ENCODE data around the gene SUPT6H. TPM values are rescaled to one million over a fixed set of nuclear protein-coding genes. Genes with fewer than 3 reads are reported as not detected.

SUPT6H gene
- total and polyA plus RNA-seq, 9 of the 15 experiments (the other 6 are each of a cell fraction or from before 2014, with no cell fraction given), result 1.7 to 77.7 (median 49.2) TPM

DNA sequence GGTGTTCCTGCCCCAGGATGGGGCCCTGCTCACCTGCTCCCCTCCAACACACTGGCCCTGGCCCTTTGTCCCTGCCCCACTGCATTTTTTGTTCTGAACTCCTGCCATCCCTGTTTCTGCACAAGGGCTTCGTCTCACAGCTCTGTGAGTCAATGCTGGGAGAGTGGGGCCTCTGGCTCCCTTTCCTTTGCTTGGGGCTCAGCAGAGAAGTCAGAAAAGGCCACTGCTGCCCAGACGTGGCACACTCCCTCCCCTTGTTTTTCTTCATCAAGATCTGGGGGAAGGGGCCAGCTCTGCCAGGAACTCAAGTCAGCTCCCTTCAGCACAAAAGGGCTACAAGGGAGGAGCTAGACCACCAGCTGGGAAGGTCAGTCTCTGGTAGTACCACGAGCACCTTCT is 40.7 kb downstream of the SUPT6H start:
- FAIRE-seq, result no peak
- Histone ChIP-seq H3K27ac (ENCODE audit: extremely low read depth, low read depth, low read length) (no peak overlapping the region), H3K79me2 (ENCODE audit: control insufficient read depth, insufficient read depth, low read length) (no peaks in the 10 kb centered on the region), H3K4me1 (replicated peaks in 1 of 2; ENCODE audit: control insufficient read depth in 2 of 2, insufficient read depth in 2 of 2, low read length in 2 of 2) (peaks cover 2 to 7% of the 10 kb centered on the region in 2 experiments; a peak in 3 of 5 replicates), H3K27me3 (ENCODE audit: control insufficient read depth in 2 of 2, insufficient read depth in 2 of 2, low read length in 2 of 2) (no peaks in the 10 kb centered on the region), H3K36me3 (ENCODE audit: control insufficient read depth, insufficient read depth, low read length) (peaks cover 75% of the 10 kb centered on the region), H3K4me2 (ENCODE audit: insufficient read depth, low read length) (no peak overlapping the region), H3K9me1 (ENCODE audit: control insufficient read depth, insufficient read depth, low read length) (no peaks in the 10 kb centered on the region), H4K20me1 (replicated peaks; ENCODE audit: control insufficient read depth, insufficient read depth, low read length) (no peaks in the 10 kb centered on the region; the same call in 1 of the 2 replicates), H3K9me3 (replicated peaks; ENCODE audit: control insufficient read depth, insufficient read depth, low read depth, low read length) (no peaks in the 10 kb centered on the region), H3K9ac (ENCODE audit: insufficient read depth in 1 of 2, low read depth in 2 of 2, low read length in 2 of 2) (peak overlapping the region in 1 of 2 experiments; percentile 69; a peak in 1 of 4 replicates), H2AFZ (ENCODE audit: low read depth, low read length) (no peak overlapping the region), H3K4me3 (no peak overlapping the region)
- 74% methylated on average over 3 of the region's 3 CpGs for WGBS (ENCODE audit: insufficient coverage, low coverage, missing lambda C conversion rate)
- intact Hi-C loops (cut with micrococcal nuclease), result no loop called here
- TF ChIP-seq ZNF253 (CRISPR knock-in tag; conservative IDR thresholded peaks at IDR 0.05) (no peak), KLF6 (CRISPR knock-in tag; IDR thresholded peaks at IDR 0.05; ENCODE audit: borderline replicate concordance) (no peak), ARID2 (IDR thresholded peaks at IDR 0.05) (no peak), CXXC5 (CRISPR knock-in tag; IDR thresholded peaks at IDR 0.05) (no peak), ZNF586 (CRISPR knock-in tag; conservative IDR thresholded peaks at IDR 0.05) (no peak), ZNF408 (CRISPR knock-in tag; IDR thresholded peaks at IDR 0.05; ENCODE audit: low read depth) (no peak), NR4A1 (CRISPR knock-in tag; IDR thresholded peaks at IDR 0.05) (no peak), NR4A1 (tag; IDR thresholded peaks at IDR 0.05) (no peak), PHF8 (IDR thresholded peaks at IDR 0.05; ENCODE audit: borderline replicate concordance, low read length) (no peak)
- TF ChIP-seq, protein P1, sequence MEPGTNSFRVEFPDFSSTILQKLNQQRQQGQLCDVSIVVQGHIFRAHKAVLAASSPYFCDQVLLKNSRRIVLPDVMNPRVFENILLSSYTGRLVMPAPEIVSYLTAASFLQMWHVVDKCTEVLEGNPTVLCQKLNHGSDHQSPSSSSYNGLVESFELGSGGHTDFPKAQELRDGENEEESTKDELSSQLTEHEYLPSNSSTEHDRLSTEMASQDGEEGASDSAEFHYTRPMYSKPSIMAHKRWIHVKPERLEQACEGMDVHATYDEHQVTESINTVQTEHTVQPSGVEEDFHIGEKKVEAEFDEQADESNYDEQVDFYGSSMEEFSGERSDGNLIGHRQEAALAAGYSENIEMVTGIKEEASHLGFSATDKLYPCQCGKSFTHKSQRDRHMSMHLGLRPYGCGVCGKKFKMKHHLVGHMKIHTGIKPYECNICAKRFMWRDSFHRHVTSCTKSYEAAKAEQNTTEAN (CRISPR knock-in tag; IDR thresholded peaks at IDR 0.05), result no peak
- TF ChIP-seq, protein P2, sequence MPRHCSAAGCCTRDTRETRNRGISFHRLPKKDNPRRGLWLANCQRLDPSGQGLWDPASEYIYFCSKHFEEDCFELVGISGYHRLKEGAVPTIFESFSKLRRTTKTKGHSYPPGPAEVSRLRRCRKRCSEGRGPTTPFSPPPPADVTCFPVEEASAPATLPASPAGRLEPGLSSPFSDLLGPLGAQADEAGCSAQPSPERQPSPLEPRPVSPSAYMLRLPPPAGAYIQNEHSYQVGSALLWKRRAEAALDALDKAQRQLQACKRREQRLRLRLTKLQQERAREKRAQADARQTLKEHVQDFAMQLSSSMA (CRISPR knock-in tag; IDR thresholded peaks at IDR 0.05), result no peak
- BruUV-seq (replicated peaks), result no TSS peak
- DNase-seq (ENCODE audit: extremely low read depth in 1 of 4, low spot score in 3 of 4), result no peak
- POLR2A ChIA-PET, result interaction anchor here (0.8 to 4.0 kb wide), 10 partner anchors 8 to 44 kb away, joined by 3 to 27 read pairs (median 4); partner anchors contain the start of genes PROCA1 and RPL23A
- CTCF ChIA-PET (ENCODE audit: low intra/inter-chr PET ratio), result no interaction called here
- in situ Hi-C loops (cut with MboI), result no loop called here
- ATAC-seq, result no peak

Measured in K562 (cell line).